ENCODE results near the gene SND1.

Gene SND1

DNA sequence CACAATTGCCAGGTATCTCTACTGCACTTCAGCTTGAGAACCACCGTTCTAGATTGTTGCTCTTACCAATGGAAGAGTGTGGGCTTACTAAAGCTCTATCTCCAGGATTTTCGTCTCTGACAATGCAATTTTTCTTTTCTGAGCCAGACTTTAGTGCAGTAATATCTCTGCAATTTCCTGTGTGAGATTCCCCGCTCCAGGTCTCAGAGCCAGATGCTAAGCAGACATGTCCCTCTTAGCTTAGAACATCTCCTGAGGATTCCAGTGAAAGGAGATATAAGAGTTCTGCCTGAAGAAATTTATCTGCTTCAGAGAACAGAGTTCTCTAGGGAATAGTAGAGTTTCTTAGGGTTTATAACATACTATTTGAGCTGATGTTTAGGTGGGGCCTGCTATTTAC is 82.0 kb downstream of the SND1 start:
- Histone ChIP-seq H3K4me2 (peak overlapping the region in 5 of 11 experiments; percentile 5 to 47 (median 17); a peak in 8 of 22 replicates), H3K4me1 (peaks cover 0 to 29% (median 20%) of the 10 kb centered on the region in 10 experiments; a peak in 12 of 20 replicates), H3K4me3 (no peak overlapping the region), H3K27me3 (no peaks in the 10 kb centered on the region), H3K9me3 (replicated peaks in 1 of 11) (no peaks in the 10 kb centered on the region), H3K27ac (no peak overlapping the region), H4K20me1 (peaks cover 22 to 91% (median 74%) of the 10 kb centered on the region in 11 experiments; a peak in 19 of 22 replicates), H3K36me3 (peaks cover 94 to 100% (median 98%) of the 10 kb centered on the region in 11 experiments), H3K9ac (no peak overlapping the region)
- no peak for TF ChIP-seq Cebpa-rat (IDR thresholded peaks at IDR 0.05)

DNA sequence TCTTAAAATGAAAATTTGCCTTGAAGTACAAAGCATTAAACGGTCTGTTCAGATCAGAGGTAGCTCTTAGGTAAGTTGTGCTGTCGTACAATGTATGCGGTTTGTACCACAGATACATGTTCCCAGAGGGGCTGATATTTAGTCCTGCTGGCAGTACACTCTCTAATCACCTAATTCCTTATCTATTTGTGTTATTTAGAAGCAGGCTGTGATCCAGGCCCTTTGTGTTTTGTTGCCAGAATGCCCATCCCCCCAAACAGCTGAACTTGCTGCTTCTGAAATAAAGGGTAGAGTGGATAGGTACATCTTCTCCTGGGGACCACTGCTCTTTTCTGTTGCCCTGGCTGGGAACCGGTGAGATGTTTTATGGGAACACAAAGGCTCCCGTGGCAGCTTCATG is 84.5 kb downstream of the SND1 start:
- Histone ChIP-seq H3K4me2 (no peak overlapping the region), H3K36me3 (peaks cover 90 to 100% (median 95%) of the 10 kb centered on the region in 11 experiments), H3K4me1 (peaks cover 0 to 31% (median 20%) of the 10 kb centered on the region in 10 experiments; a peak in 12 of 20 replicates), H3K4me3 (no peak overlapping the region), H3K27ac (no peak overlapping the region), H3K9me3 (replicated peaks in 1 of 11) (no peaks in the 10 kb centered on the region), H3K27me3 (no peaks in the 10 kb centered on the region), H3K9ac (no peak overlapping the region), H4K20me1 (peaks cover 23 to 92% (median 84%) of the 10 kb centered on the region in 11 experiments; a peak in 18 of 22 replicates)
- TF ChIP-seq Cebpa-rat (IDR thresholded peaks at IDR 0.05): no peak

- Histone ChIP-seq H3K4me3 (no peak overlapping the region), H4K20me1 (peaks cover 35 to 92% (median 83%) of the 10 kb centered on the region in 11 experiments; a peak in 17 of 22 replicates), H3K27me3 (no peaks in the 10 kb centered on the region), H3K4me2 (peak overlapping the region in 6 of 11 experiments; percentile 2 to 42 (median 22); a peak in 9 of 22 replicates), H3K36me3 (peaks cover 78 to 99% (median 92%) of the 10 kb centered on the region in 11 experiments), H3K9me3 (replicated peaks in 1 of 11) (no peaks in the 10 kb centered on the region), H3K27ac (no peak overlapping the region), H3K4me1 (peaks cover 0 to 21% (median 9%) of the 10 kb centered on the region in 10 experiments; a peak in 10 of 20 replicates), H3K9ac (no peak overlapping the region)
- TF ChIP-seq Cebpa-rat (IDR thresholded peaks at IDR 0.05): no peak
These were observed 86.9 kb downstream of the SND1 start for GRCh38 chr7:127738859-127739258.

GRCh38 chr7:127741764-127742375 is 89.9 kb downstream of the SND1 start:
- Histone ChIP-seq H3K9me3 (replicated peaks in 1 of 11) (no peaks in the 10 kb centered on the region), H3K4me2 (no peak overlapping the region), H3K36me3 (peaks cover 72 to 99% (median 88%) of the 10 kb centered on the region in 11 experiments), H3K27me3 (no peaks in the 10 kb centered on the region), H3K27ac (no peak overlapping the region), H4K20me1 (peaks cover 34 to 100% (median 89%) of the 10 kb centered on the region in 11 experiments; a peak in 19 of 22 replicates), H3K4me1 (peaks cover 0 to 29% (median 8%) of the 10 kb centered on the region in 10 experiments; a peak in 10 of 20 replicates), H3K4me3 (no peak overlapping the region), H3K9ac (no peak overlapping the region)
- TF ChIP-seq Cebpa-rat (IDR thresholded peaks at IDR 0.05): no peak

DNA sequence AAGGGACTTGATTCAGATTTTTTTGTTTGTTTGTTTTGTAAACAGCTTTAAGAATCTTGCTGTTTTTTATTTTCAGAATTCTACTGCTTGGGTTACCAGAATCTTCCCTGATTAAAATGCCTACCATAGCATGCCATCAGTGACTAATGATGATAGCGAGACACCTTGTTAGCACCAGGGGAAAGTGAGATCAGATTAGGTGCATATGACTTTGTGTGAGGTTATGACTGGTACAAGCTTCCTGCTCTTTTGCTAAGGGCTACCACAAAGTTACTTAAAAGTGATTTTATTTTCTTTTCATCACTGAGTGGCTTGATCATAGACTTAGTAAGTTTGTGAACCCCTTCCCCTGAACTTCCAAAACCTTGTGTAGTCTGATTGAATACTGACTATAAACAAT is 93.5 kb downstream of the SND1 start:
- Histone ChIP-seq H3K4me1 (peaks cover 0 to 14% (median 0%) of the 10 kb centered on the region in 10 experiments; a peak in 6 of 20 replicates), H3K27me3 (no peaks in the 10 kb centered on the region), H3K27ac (no peak overlapping the region), H4K20me1 (peaks cover 29 to 100% (median 82%) of the 10 kb centered on the region in 11 experiments; a peak in 18 of 22 replicates), H3K4me2 (0 out of 22 replicates have a peak overlapping the region, but pooled peaks of 1 of the 11 experiments have one; percentile 9), H3K9me3 (replicated peaks in 1 of 11) (peaks cover 0 to 7% (median 0%) of the 10 kb centered on the region in 11 experiments; a peak in 1 of 22 replicates), H3K4me3 (no peak overlapping the region), H3K36me3 (peaks cover 61 to 98% (median 90%) of the 10 kb centered on the region in 11 experiments), H3K9ac (no peak overlapping the region)
- no peak for TF ChIP-seq Cebpa-rat (IDR thresholded peaks at IDR 0.05)

GRCh38 chr7:127751062-127751461 is 99.1 kb downstream of the SND1 start:
- H4K20me1 ChIP-seq: peaks cover 10 to 99% (median 79%) of the 10 kb centered on the region in 11 experiments; a peak in 17 of 22 replicates
- no peak overlapping the region for H3K4me3 ChIP-seq
- no peak for TF ChIP-seq Cebpa-rat (IDR thresholded peaks at IDR 0.05)
- no peak overlapping the region for H3K27ac ChIP-seq
- H3K4me1 ChIP-seq: peaks cover 13 to 38% (median 29%) of the 10 kb centered on the region in 10 experiments; a peak in 18 of 20 replicates
- peaks cover 44 to 82% (median 66%) of the 10 kb centered on the region in 11 experiments for H3K36me3 ChIP-seq
- H3K27me3 ChIP-seq: no peaks in the 10 kb centered on the region
- no peak overlapping the region for H3K9ac ChIP-seq
- peak overlapping the region in 1 of 11 experiments; percentile 37; a peak in 2 of 22 replicates for H3K4me2 ChIP-seq
- H3K9me3 ChIP-seq (replicated peaks in 1 of 11): peaks cover 0 to 7% (median 0%) of the 10 kb centered on the region in 11 experiments; a peak in 2 of 22 replicates

GRCh38 chr7:127751490-127752448 is 99.8 kb downstream of the SND1 start:
- H3K27me3 ChIP-seq: no peaks in the 10 kb centered on the region
- no peak overlapping the region for H3K4me3 ChIP-seq
- H3K36me3 ChIP-seq: peaks cover 38 to 75% (median 59%) of the 10 kb centered on the region in 11 experiments
- no peak overlapping the region for H3K27ac ChIP-seq
- H3K9ac ChIP-seq: no peak overlapping the region
- H3K4me1 ChIP-seq: peaks cover 13 to 40% (median 29%) of the 10 kb centered on the region in 10 experiments; a peak in 18 of 20 replicates
- H3K9me3 ChIP-seq (replicated peaks in 1 of 11): peaks cover 0 to 7% (median 0%) of the 10 kb centered on the region in 11 experiments; a peak in 2 of 22 replicates
- peaks cover 10 to 99% (median 75%) of the 10 kb centered on the region in 11 experiments; a peak in 17 of 22 replicates for H4K20me1 ChIP-seq
- H3K4me2 ChIP-seq: peak overlapping the region in 1 of 11 experiments; percentile 21; a peak in 3 of 22 replicates
- TF ChIP-seq Cebpa-rat (IDR thresholded peaks at IDR 0.05): no peak

GRCh38 chr7:127752829-127753228 is 100.8 kb downstream of the SND1 start:
- Histone ChIP-seq H3K9ac (no peak overlapping the region), H3K4me3 (no peak overlapping the region), H3K36me3 (peaks cover 27 to 69% (median 54%) of the 10 kb centered on the region in 11 experiments), H3K4me2 (peak overlapping the region in 3 of 11 experiments; percentile 7 to 21 (median 11); a peak in 4 of 22 replicates), H3K4me1 (peaks cover 13 to 40% (median 29%) of the 10 kb centered on the region in 10 experiments; a peak in 18 of 20 replicates), H3K9me3 (replicated peaks in 1 of 11) (peaks cover 0 to 7% (median 0%) of the 10 kb centered on the region in 11 experiments; a peak in 2 of 22 replicates), H3K27ac (no peak overlapping the region), H4K20me1 (peaks cover 10 to 99% (median 65%) of the 10 kb centered on the region in 11 experiments; a peak in 16 of 22 replicates), H3K27me3 (no peaks in the 10 kb centered on the region)
- TF ChIP-seq Cebpa-rat (IDR thresholded peaks at IDR 0.05): no peak
